AG09309 (cell line): ENCODE results near the gene ATP8A2.

Experiments used
- DNase-seq: peaks from one replicate; pipeline ENCODE4 v3.0.0-alpha.2; 2010; ENCODE audit warnings: low read depth
- H3K4me3 ChIP-seq: 2 replicates; pipeline ENCODE4 v1.5.1; 2011; ENCODE audit warnings: mild to moderate bottlenecking, low read depth, low read length, moderate library complexity; ENCODE audit not compliant: control insufficient read depth
- CTCF ChIP-seq: IDR thresholded peaks from 2 replicates; pipeline ENCODE4 v1.5.1; 2011; ENCODE audit warnings: mild to moderate bottlenecking, low read depth, low read length, inconsistent platforms; ENCODE audit not compliant: insufficient read depth, control insufficient read depth; ENCODE audit errors: missing control alignments

ATP8A2 gene

GRCh38 chr13:25371875-25372283, at the start of gene ATP8A2:
TSS of gene ATP8A2 (plus strand) at chr13:25371974. CDS start at chr13:25372213, 239 bp downstream.
- no peak within 1 kb of the TSS; the same call in none of the 2 replicates for H3K4me3 ChIP-seq
- no peak for TF ChIP-seq CTCF
- DNase-seq, result no peak

- H3K4me3 ChIP-seq, result no peak overlapping the region
- no peak for TF ChIP-seq CTCF
- DNase-seq, result no peak
Observed at GRCh38 chr13:25324100-25324499, 47.7 kb upstream of the ATP8A2 start.

DNA sequence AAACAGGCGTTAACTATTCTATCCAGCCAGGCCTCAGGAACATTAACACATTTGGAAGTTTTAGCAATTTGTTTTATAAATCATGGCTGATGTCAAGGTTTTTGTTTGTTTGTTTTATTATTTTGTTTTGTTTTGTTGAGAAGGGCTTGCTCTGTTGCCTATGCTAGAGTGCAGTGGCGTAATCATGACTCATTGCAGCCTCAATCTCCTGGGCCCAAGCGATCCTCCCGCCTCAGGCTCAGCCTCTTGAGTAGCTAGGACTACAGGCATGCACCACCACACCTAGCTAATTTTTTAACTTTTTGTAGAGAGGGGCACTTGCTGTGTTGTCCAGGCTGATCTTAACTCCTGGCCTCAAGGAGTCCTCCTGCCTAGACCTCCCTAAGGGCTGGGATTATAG, 42.1 kb upstream of the ATP8A2 start:
- H3K4me3 ChIP-seq, result no peak overlapping the region
- no peak for TF ChIP-seq CTCF
- no peak for DNase-seq

GRCh38 chr13:25330541-25330940, 41.2 kb upstream of the ATP8A2 start:
- TF ChIP-seq CTCF, result no peak
- no peak overlapping the region for H3K4me3 ChIP-seq
- peak; percentile 14 for DNase-seq

DNA sequence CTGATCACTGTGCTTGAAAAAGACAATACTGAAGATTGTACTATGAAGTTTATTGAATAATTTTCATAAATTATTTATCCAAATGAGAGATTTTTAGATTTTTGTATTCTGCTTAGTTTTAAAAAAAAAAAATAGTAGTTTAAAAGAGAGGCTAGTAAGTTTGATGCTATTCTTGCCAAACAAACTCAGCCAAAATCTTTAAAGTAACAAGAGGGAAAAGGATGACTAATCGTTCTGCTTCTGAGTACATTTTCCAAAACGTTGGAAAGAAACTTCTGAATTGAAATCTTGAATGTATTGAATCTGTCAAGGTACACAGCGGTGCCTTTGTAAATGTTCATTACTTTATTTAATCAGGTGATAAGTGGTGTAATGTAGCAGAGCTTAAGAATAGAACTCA, 35.9 kb upstream of the ATP8A2 start:
- no peak overlapping the region for H3K4me3 ChIP-seq
- DNase-seq, result no peak
- no peak for TF ChIP-seq CTCF

- no peak for TF ChIP-seq CTCF
- no peak overlapping the region for H3K4me3 ChIP-seq
- no peak for DNase-seq
Observed at GRCh38 chr13:25345576-25345975, 26.2 kb upstream of the ATP8A2 start.

GRCh38 chr13:25347151-25347550, 24.6 kb upstream of the ATP8A2 start:
- no peak for TF ChIP-seq CTCF
- DNase-seq, result no peak

More at GRCh38 chr13:25347151-25347550, 24.6 kb upstream of the ATP8A2 start:
- no peak overlapping the region for H3K4me3 ChIP-seq
